Endometrial microvascular endothelial cells (primary cell): ENCODE results near the gene CACNG7. TPM values are rescaled to one million over a fixed set of nuclear protein-coding genes. Genes with fewer than 3 reads are reported as not detected.

Experiments
- in situ Hi-C: cut with HindIII; loops from 2 replicates; pipeline ENCODE4 v1.10.0; 2017; ENCODE audit warnings: low sequenced_read_pairs, low pct_unique_long_range_greater_than_20kb; ENCODE audit errors: inconsistent ontology term
- total RNA-seq: library from RNA; depleted of rRNA; stranded (reverse); fragments of >200 nt; gene quantifications from one replicate; pipeline ENCODE4 v1.2.3, GENCODE V29; 2015; ENCODE audit errors: inconsistent ontology term

The CACNG7 gene
- total RNA-seq, 1 donor from 2014 or later, result not detected

DNA sequence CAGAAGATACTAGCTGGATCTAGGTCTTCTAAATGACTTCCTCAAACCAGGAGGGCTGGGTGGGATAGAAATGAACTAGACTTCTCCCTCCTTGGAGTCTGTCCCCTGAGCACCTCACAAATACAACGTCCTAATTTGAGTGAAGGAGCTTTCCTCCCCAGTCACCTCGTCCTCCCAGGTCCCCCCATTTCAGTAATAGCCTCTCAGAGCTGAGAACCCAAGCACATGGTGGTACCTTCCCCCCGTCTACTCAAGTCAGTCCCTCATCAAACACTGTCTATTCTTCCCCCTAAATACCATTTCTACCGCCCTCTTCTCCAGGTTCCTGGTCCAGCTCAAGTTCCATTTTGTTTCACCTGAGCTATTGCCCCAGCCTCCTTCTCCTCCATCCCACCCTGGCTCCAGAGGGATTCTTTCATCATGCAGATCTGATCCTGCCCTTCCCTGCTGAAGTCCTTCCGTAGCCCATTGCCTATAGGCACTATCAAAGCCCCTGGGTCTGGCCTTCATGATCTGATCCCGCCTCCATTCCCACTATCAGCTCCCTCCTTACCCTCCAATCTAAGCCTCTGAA is 32.3 kb upstream of the CACNG7 start:
- in situ Hi-C loops, result no loop called here

DNA sequence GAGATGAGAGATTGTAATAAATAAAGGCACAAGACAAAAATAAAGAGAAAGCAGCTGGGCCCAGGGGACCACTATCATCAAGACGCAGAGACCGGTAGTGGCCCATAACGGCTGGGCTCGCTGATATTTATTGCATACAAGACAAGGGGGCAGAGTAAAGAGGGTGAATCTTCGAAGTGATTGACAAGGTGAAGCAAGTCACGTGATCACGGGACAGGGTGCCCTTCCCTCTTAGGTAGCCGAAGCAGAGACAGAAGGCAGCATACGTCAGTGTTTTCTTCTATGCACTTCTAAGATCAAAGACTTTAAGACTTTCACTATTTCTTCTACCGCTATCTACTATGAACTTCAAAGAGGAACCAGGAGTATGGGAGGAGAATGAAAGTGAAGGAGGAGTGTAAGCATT is 31.7 kb upstream of the CACNG7 start:
- in situ Hi-C loops, result no loop called here

DNA sequence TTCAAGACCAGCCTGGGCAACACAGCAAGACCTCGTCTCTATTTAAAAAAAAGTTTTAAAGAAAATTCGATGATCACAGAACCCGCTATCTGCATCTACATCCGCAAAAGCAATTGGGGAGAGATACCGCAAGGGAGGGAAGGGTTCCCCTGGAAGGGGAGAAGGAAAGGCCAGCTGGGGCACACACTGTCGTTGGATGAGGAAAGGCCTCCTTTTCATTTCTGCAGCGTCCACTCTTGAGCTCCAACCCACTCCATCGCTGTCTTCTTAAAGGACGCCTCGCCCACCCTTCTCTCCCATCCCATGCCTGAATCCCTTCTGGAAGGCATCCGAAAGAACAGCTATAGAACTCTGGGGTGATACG is 30.3 kb upstream of the CACNG7 start:
- in situ Hi-C loops, result no loop called here

DNA sequence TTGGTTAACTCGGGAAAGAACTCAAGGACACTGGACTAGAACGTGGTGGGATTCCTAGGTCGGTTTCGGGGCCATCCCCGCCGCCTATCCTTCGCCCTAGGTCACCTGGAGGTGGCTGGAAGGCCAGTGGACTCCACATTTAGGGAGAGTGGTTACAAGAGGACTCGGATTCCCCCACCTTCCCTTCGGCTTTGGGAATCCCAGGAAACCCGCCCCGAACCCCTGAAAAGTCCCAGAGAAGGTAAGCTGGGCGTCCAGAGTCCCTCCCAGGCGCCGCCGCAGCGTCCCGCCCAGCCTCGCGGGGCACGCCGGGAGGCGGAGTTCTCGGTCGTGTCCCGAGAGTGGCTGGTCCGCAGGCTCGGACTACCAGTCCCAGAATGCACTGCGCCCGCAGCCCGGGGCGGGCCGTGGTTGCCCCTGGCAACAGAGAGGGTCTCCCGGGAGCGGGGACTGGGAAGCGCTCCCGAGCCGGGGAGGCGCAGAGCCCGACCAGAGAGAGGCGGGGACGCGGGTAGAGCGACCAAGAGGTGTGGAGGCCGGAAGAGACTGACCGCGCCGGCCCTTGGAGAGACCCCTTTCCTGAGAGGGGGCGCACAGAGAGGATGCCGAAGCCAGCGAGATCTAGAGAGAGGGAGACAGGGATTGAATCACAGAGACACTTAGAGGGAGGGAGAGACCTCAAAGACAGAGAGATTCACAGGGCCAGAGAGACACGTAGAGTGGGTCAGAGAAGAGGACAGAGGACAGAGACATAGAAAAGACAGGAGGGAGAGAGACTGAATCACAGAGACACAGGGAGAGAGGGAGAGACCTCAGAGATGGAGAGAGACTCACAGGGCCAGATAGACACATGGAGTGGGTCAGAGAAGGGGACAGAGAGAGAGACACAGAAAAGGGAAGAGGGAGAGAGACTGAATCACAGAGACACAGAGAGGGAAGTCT is 29.7 kb upstream of the CACNG7 start:
- in situ Hi-C loops, result no loop called here

DNA sequence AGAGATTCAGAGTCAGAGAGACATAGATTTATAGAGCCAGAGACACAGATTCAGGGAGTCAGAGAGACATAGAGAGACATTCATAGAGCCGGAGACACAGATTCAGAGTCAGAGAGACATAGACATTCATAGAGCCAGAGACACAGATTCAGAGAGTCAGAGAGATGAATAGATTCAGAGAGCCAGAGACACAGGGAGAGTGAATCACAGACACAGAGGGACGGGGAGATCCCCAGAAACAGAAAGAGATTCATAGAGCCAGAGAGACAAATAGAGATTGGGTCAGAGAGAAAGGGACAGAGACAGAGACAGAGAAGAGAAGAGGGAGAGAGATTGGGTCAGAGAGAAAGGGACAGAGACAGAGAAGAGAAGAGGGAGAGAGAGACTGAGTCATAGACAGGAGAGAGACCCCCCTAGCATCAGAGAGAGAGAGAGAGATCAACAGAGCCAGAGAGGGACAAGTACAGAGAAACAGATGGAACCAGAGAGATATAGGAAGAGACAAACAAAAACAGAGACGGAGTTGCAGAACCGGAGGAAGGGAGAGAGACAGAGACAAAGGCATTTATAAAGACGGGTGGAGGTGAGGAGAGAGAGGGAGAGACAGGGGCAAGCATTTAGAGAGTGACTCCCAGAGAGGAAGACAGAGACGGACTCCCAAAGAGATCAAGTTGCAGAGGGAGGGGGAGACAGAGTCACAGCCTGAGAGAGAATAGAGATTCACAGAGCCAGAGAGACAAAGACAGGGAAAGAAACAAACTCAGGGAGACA is 28.2 kb upstream of the CACNG7 start:
- in situ Hi-C loops, result no loop called here

DNA sequence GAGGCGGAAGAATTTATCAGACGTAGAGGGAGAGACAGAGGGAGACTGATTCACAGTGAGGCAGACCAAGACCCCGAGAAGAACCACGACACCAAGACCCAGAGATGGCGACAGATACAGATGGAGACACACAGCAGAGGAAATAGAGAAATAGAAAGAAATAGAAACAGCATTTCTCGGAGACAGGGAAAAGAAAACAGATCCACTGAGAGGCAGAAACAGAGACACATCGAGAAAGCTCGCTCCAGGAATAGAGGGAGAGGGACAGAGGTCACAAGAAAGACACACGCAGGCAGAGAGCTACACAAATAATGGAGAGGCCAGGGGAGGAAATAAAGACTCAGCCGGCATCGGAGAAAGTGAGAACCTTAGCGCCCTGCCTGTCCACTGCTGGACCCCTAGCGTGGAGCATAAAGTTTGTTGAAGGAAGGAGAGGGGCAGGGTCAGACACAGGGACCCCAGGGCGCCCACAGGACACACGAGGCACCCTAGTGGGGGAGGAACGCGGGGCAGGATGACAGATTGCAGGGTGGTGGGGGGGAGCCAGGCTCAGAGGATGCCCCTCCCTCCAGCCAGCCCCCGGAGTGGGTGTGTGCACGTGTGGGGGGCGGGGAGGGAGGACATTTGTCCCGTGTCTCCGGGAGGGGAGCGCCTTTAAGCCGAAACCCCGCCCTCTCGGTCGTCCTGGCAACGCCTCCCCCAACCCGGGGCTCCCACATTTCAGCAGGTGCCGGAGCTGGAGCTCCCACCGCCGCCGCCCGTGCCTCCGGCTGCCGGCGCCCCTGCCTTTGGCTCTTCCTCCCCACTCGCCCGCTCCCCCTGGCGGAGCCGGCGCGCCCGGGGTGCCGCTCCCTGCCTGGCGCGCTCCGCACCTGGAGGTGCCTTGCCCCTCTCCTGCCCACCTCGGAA is 27.3 kb upstream of the CACNG7 start, which contains the start of gene PRKCG:
Gene PRKCG, plus strand, starts transcription at position 716 of the 909 bp plus-strand sequence. CDS start 298 bp downstream, outside the sequence.
- in situ Hi-C loops, result no loop called here

DNA sequence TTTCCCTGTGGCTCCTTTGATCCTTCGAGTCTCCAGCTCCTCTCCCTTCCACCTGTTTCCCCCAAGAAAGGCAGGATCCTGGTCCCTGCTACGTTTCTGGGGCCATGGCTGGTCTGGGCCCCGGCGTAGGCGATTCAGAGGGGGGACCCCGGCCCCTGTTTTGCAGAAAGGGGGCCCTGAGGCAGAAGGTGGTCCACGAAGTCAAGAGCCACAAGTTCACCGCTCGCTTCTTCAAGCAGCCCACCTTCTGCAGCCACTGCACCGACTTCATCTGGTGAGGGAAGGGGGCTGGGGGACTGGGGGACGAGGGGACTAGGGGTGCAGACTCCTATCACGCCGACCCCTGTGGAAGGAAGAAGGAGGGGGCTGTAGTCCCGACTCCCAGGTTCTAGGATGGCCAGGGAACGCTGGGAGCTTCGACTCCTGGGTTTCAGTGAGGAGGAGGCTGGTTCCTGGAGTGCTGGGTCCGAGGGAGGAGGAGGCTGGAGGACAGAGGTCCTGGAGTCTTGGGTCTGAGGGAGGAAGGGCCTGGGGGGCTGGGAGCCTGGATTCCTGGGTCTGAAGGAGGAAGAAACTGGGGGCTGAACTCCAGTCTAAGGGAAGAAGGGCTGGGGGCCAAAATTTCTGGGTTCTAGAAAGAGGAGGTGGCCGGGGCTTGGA is 26.6 kb upstream of the CACNG7 start:
- in situ Hi-C loops, result no loop called here

DNA sequence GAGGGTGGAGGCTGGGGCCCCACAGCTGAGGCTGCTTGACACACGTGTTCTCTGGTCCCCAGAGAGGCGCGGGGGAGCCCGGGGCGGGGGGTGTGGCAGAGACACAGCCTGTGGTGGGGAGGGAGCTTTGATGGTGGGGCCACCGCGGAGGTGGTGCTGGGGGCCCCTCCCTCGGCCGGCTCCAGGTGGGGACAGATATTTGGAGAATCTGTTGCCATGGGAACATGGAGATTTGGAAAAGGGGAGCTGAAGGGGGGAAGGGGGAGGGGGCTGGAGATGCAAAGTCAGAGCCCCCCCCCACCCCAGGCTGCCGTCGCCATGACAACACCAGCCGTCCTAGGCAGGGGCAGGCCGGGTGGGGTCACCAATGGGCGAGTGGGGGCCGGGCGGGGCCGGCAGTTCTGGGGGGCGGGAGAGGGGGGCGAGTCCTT is 25.8 kb upstream of the CACNG7 start:
- in situ Hi-C loops, result no loop called here

DNA sequence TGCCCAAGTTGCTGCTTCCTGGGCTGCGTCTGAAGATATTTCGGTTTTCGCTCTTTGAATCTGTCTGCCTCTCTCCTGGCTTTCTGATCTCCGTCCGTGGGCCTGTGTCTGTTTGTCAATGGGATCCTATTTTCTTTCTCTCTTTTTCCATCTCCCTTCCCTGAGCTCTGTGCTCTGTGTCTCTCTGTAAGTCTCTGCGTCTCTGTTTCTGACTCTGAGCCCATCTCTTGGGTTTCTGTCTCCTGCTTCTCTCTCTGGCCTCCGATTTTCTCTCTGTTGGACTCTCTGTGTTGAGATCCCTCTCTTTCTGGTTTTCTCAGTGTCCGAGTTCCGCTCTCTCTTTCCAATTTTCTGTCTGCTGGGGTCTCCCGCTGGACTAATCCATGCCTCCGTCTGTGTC is 25.3 kb upstream of the CACNG7 start:
- in situ Hi-C loops, result no loop called here

DNA sequence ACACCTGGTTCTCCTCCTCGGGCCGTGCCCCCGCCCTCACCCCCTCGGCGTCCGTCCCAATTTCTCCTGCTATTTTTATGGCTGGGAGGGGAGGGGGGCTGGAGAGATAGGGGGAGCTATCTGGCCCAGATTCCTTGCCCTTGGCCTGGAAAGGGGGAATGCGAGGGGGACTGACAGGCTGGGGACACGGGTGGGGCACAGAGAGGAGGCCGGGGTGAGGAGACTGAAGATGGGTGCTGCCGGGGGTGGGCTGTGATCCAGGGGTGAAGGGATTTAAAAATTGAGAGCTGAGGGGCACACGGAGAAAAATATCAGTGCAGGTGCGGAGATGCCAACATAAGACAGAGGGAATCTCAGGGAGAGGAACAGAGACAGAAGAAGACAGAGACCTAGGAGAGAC is 24.8 kb upstream of the CACNG7 start:
- in situ Hi-C loops, result no loop called here

DNA sequence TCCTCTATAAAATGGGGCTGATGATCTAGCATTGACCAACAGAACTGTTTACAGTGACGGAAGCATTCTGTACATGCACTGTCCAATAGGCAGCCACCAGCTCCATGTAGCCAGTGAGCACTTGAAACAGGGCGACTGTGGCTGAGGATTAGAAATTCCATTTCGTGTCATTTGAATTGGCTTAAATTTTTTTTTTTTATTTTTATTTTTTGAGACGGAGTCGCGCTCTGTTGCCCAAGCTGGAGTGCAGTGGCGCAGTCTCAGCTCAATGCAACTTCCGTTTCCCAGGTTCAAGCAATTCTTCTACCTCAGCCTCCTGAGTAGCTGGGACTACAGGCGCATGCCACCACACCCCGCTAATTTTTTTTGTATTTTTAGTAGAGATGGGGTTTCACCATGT is 24.0 kb upstream of the CACNG7 start:
- in situ Hi-C loops, result no loop called here

DNA sequence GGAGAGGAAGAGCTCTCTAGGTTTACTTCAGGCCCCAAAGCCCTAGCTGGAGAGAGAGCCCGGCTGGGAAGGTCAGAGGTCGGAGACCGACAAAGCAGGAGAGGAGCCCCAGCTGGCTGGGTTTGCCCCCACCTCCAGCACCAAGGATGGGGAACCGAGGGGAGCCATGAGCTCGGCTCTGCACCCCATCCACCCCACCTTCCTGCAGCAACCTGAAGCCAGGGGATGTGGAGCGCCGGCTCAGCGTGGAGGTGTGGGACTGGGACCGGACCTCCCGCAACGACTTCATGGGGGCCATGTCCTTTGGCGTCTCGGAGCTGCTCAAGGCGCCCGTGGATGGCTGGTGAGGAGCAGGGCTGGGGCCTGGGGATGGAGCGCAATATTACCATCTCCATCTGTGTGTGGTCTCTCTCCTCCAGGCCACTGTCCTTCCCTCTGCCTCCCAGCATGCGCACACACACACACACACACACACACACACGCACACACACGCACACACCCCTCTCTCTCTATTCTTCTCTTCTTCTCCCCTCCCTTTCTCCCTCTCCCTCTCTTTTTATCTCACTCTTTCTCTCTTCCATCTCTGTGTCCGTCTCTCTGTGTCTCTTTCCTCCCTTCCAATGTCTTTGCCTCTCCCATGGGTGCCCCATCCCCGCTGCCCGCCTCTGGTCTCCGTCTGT is 16.6 kb upstream of the CACNG7 start:
- in situ Hi-C loops, result no loop called here

DNA sequence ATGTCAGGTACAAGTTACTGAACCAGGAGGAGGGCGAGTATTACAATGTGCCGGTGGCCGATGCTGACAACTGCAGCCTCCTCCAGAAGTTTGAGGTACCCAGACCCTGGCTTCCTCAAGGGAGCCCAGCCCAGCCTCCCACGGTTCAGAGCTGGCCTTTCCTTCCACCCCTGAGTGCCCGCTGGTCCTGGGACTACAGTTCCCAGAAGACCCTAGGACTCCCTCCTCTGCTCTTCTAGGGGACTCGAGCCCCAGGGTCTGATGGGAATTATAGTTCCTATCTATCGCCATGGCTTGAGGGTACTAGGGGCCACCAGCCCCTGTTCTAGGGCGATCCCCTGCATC is 16.1 kb upstream of the CACNG7 start:
- in situ Hi-C loops, result no loop called here

DNA sequence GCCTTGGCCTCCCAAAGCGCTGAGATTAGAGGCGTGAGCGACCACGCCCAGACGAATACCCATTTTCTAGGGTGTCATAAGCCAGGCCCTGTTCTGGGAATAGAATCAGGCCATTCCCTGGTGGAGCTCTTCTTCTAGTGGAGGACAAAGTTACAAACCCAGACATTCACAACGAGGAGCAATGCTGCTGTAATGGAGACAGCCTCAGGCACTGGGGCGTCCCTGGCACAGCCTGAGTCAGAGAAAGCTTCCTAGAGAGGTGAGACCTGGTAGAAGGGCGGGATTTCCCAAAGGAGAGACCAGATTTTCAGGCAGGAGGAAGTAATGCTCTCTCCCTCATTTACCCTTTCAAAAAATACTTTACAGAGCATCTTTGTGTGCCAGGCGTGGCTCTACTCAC is 14.4 kb upstream of the CACNG7 start:
- in situ Hi-C loops, result no loop called here

DNA sequence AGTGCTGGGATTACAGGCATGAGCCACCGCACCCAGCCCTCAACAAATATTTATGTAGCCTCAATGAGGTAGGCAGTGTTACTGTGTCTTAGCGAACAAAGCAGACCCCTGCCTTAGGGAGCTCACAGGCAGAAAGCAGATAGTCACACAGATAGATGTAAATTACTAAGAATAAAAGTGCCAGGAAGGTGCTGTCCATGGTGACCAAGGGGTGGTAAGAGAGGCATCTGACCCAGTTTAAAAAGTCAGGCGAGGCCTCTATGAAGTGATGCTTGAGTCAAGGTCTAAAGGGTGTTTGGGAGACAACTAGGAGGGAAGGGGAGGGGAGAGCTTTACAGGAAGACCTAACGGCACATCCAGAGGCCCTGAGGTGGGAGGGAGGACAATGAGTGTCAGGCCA is 12.4 kb upstream of the CACNG7 start:
- in situ Hi-C loops, result no loop called here

DNA sequence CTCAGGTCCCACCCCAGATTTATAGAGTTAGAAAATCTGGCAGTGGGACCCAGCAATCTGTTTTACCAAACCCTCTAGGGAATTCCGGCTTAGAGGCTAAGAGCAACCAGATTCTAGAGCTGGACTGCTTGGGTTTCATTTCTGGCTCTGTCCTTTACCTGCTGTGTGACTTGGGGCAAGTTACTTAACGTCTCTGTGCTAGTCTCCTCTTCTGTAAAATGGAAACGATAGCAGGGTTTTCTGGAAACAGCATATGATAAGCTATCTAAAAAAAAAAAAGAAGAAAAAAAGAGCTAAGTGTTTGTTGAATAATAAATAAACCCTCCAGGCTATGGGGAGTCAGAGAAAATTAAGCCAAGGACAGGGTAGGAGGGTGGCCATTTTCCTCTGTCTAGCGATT is 11.6 kb upstream of the CACNG7 start:
- in situ Hi-C loops, result no loop called here

DNA sequence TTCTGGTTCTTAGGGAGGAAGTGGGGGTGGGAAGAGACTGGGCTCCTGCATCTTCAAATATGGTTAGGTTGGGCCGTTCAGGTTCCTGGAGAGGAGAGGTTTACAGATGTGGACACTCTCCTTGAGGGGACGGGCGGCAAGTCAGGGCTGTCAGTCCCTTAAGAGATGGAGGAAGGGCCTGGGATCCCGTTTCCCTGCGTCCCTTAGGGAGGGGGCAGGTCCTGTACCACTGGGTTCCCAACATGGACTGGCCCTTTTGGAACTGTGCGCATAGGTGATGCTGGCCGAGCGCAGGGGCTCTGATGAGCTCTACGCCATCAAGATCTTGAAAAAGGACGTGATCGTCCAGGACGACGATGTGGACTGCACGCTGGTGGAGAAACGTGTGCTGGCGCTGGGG is 10.9 kb upstream of the CACNG7 start:
- in situ Hi-C loops, result no loop called here
